HepG2 (cell line): ENCODE data around the gene JMJD7. TPM values are rescaled to one million over a fixed set of nuclear protein-coding genes. Genes with fewer than 3 reads are reported as not detected.

Experiments used
- ATAC-seq: fragments of 200-7000 bp; cut with Tn5 transposase; 3 replicates; pipeline ENCODE4 v1.9.1; 2020; ENCODE audit warnings: mild to moderate bottlenecking, moderate library complexity
- BruUV-seq: library from RNA; stranded (reverse); fragments of 400-500 nt; replicated peaks from 2 replicates; lab custom pipeline; 2021; lab: Mats Ljungman, UMichigan
- CTCF ChIA-PET: fragments of 300-600 bp; formaldehyde crosslinking; extraction: SDS; loops from one replicate; lab custom pipeline; 2021; ENCODE audit warnings: low total read pairs, inconsistent platforms, low intra/inter-chr PET ratio; lab: Yijun Ruan, JAX
- POLR2A ChIA-PET: fragments of 350-600 bp; sonication (Branson Sonifier 250); formaldehyde crosslinking; loops from one replicate; lab custom pipeline; 2020; ENCODE audit warnings: antibody characterized with exemption, inconsistent platforms; lab: Yijun Ruan, JAX
- DNase-seq: peaks from one replicate; pipeline ENCODE4 v3.0.0-alpha.2; 2015; ENCODE audit warnings: low spot score
- FAIRE-seq: peaks from 3 replicates; lab custom pipeline; 2011; peaks lifted over from hg19 to GRCh38; lab: Jason Lieb, UNC
- H2AFZ ChIP-seq: one replicate; pipeline ENCODE4 v1.6.1; 2011; ENCODE audit warnings: low read length, inconsistent platforms
- H3K27ac ChIP-seq: fragments of 300-600 bp; 3 replicates; pipeline ENCODE4 v1.8.0; 2011; ENCODE audit warnings: mixed run types, mild to moderate bottlenecking, mixed read lengths, low read length, inconsistent platforms; ENCODE audit not compliant: insufficient read depth; ENCODE audit errors: extremely low read length
- H3K27me3 ChIP-seq, 2 experiments: fragments of 200-600 bp in 1 of 2; 2 replicates in 1 of 2; 3 replicates in 1 of 2; pipeline versions ENCODE4 v1.6.0 to v1.8.0; 2011; ENCODE audit warnings: low read length in 2 of 2, mild to moderate bottlenecking in 2 of 2, moderate library complexity in 2 of 2, inconsistent platforms in 1 of 2; ENCODE audit not compliant: insufficient read depth in 2 of 2, control insufficient read depth in 1 of 2
- H3K36me3 ChIP-seq, 2 experiments: fragments of 200-600 bp in 1 of 2; replicated peaks in 1 of 2; 2 replicates in 1 of 2; 3 replicates in 1 of 2; pipeline versions ENCODE4 v1.5.1 to v1.8.0; 2011; ENCODE audit warnings: low read length in 2 of 2, inconsistent platforms in 1 of 2; ENCODE audit not compliant: insufficient read depth in 2 of 2, control insufficient read depth in 1 of 2
- H3K4me1 ChIP-seq: 2 replicates; pipeline ENCODE4 v1.5.1; 2012; ENCODE audit warnings: low read length, inconsistent platforms; ENCODE audit not compliant: insufficient read depth
- H3K4me2 ChIP-seq: 2 replicates; pipeline ENCODE4 v1.6.0; 2011; ENCODE audit warnings: low read depth, low read length, inconsistent platforms
- H3K4me3 ChIP-seq, 3 experiments: fragments of 200-600 bp in 1 of 3; sonication (generic), shearing (Covaris generic) in 1 of 3; replicated peaks in 1 of 3; 2 replicates each; pipeline ENCODE4 v1.5.1; 2011 to 2016; ENCODE audit warnings: low read length in 3 of 3, inconsistent platforms in 2 of 3, low read depth in 2 of 3, mild to moderate bottlenecking in 2 of 3, control low read depth in 1 of 3, mixed read lengths in 1 of 3; ENCODE audit not compliant: insufficient read depth in 1 of 3
- H3K79me2 ChIP-seq: one replicate; pipeline ENCODE4 v1.6.1; 2011; ENCODE audit warnings: low read length, inconsistent platforms; ENCODE audit not compliant: insufficient read depth
- H3K9ac ChIP-seq: 2 replicates; pipeline ENCODE4 v1.6.0; 2011; ENCODE audit warnings: mild to moderate bottlenecking, low read depth, low read length, inconsistent platforms; ENCODE audit not compliant: insufficient read depth
- H3K9me3 ChIP-seq: 2 replicates; pipeline ENCODE4 v1.5.1; 2012; ENCODE audit warnings: mild to moderate bottlenecking, low read length
- H4K20me1 ChIP-seq: 2 replicates; pipeline ENCODE4 v1.6.0; 2011; ENCODE audit warnings: inconsistent platforms, mild to moderate bottlenecking, low read length, moderate library complexity; ENCODE audit not compliant: insufficient read depth
- AGO1 ChIP-seq: fragments of 200-400 bp; formaldehyde crosslinking; IDR thresholded peaks from 2 replicates; pipeline ENCODE4 v1.6.1; 2017; ENCODE audit warnings: mild to moderate bottlenecking, low read depth, low read length, moderate library complexity; ENCODE audit not compliant: poor library complexity, severe bottlenecking
- CREBL2 ChIP-seq: sonication (generic); formaldehyde crosslinking; IDR thresholded peaks from 2 replicates; pipeline ENCODE4 v1.8.1; 2023; ENCODE audit warnings: missing genetic modification reagents, mild to moderate bottlenecking, borderline replicate concordance
- ELK4 ChIP-seq: sonication (generic); formaldehyde crosslinking; IDR thresholded peaks from 2 replicates; pipeline ENCODE4 v1.9.0; 2021; ENCODE audit warnings: missing genetic modification reagents, borderline replicate concordance
- GTF2F1 ChIP-seq: fragments of 150-350 bp; IDR thresholded peaks from 2 replicates; pipeline ENCODE4 v1.6.1; 2014; ENCODE audit warnings: low read length
- KAT7 ChIP-seq: IDR thresholded peaks from 2 replicates; pipeline ENCODE4 v1.6.1; 2018; ENCODE audit warnings: borderline replicate concordance, missing compliant biosample characterization
- LCORL ChIP-seq, 2 experiments: fragments of 450-650 bp in 1 of 2; sonication (generic) in 1 of 2; formaldehyde crosslinking in 1 of 2; IDR thresholded peaks; 2 replicates each; pipeline versions ENCODE4 v1.5.0 to v1.6.1; 2017 to 2020; ENCODE audit warnings: antibody characterized with exemption in 1 of 2, missing genetic modification reagents in 1 of 2
- NFYB ChIP-seq: sonication (generic); formaldehyde crosslinking; IDR thresholded peaks from 2 replicates; pipeline ENCODE4 v1.4.0; 2020; ENCODE audit warnings: missing genetic modification reagents
- NKX3-1 ChIP-seq: sonication (generic); formaldehyde crosslinking; IDR thresholded peaks from 2 replicates; pipeline ENCODE4 v1.5.0; 2020; ENCODE audit warnings: missing genetic modification reagents
- NR2F1 ChIP-seq, 2 experiments: fragments of 450-650 bp in 1 of 2; formaldehyde crosslinking in 1 of 2; IDR thresholded peaks; 2 replicates each; pipeline versions ENCODE4 v1.5.0 to v1.6.1; 2016 to 2020; ENCODE audit warnings: mild to moderate bottlenecking in 1 of 2, missing compliant biosample characterization in 1 of 2, missing genetic modification reagents in 1 of 2, moderate library complexity in 1 of 2
- SETDB1 ChIP-seq: sonication (generic); formaldehyde crosslinking; IDR thresholded peaks from 2 replicates; pipeline ENCODE4 v1.5.1; 2020; ENCODE audit warnings: missing genetic modification reagents, mild to moderate bottlenecking, borderline replicate concordance
- SP2 ChIP-seq: sonication (generic); formaldehyde crosslinking; IDR thresholded peaks from 2 replicates; pipeline ENCODE4 v1.5.1; 2020; ENCODE audit warnings: mild to moderate bottlenecking, missing genetic modification reagents
- TAF1 ChIP-seq: sonication (generic); formaldehyde crosslinking; IDR thresholded peaks from 2 replicates; pipeline ENCODE4 v1.4.0; 2020; ENCODE audit warnings: missing genetic modification reagents
- TRIM22 ChIP-seq: fragments of 450-650 bp; IDR thresholded peaks from 2 replicates; pipeline ENCODE4 v1.6.1; 2017
- ZBTB42 ChIP-seq: sonication (generic); formaldehyde crosslinking; IDR thresholded peaks from 2 replicates; pipeline ENCODE4 v1.5.0; 2020; ENCODE audit warnings: mild to moderate bottlenecking, missing genetic modification reagents
- ZFP90 ChIP-seq: sonication (generic); formaldehyde crosslinking; IDR thresholded peaks from 2 replicates; pipeline ENCODE4 v1.8.0; 2022; ENCODE audit warnings: missing genetic modification reagents, mild to moderate bottlenecking, inconsistent platforms, borderline replicate concordance
- ZNF234 ChIP-seq: sonication (generic); formaldehyde crosslinking; conservative IDR thresholded peaks from 2 replicates; pipeline ENCODE4 v1.5.1; 2020; ENCODE audit warnings: mild to moderate bottlenecking, missing genetic modification reagents
- ZNF446 ChIP-seq: sonication (generic); formaldehyde crosslinking; IDR thresholded peaks from 2 replicates; pipeline ENCODE4 v1.5.0; 2020; ENCODE audit warnings: mild to moderate bottlenecking, missing genetic modification reagents
- ZNF484 ChIP-seq: sonication (generic); formaldehyde crosslinking; IDR thresholded peaks from 2 replicates; pipeline ENCODE4 v1.5.1; 2020; ENCODE audit warnings: mild to moderate bottlenecking, low read depth, missing genetic modification reagents, borderline replicate concordance
- ZNF709 ChIP-seq: sonication (generic); formaldehyde crosslinking; IDR thresholded peaks from 2 replicates; pipeline ENCODE4 v1.5.0; 2020; ENCODE audit warnings: mild to moderate bottlenecking, missing genetic modification reagents
- WGBS: methylation state at CpG from one replicate; pipeline ENCODE4 v1.1.6; 2017; ENCODE audit warnings: low lambda C conversion rate; 5-methylcytosine and 5-hydroxymethylcytosine counted together
- in situ Hi-C: cut with HindIII; loops from 2 replicates; pipeline ENCODE4 v1.10.0; 2017; ENCODE audit warnings: low pct_unique_long_range_greater_than_20kb; ENCODE audit not compliant: extremely low pct_ligation_motif_present
- intact Hi-C: fragments of 100-400 bp; cut with micrococcal nuclease; formaldehyde crosslinking; loops from one replicate; pipeline ENCODE4 v1.10.0; 2022; ENCODE audit not compliant: unreplicated experiment
- polyA plus RNA-seq, 8 experiments: library from polyadenylated mRNA; depleted of rRNA in 3 of 8; stranded (reverse) in 7 of 8; unstranded in 1 of 8; fragments of >200 nt; fragmentation: Illumina TruSeq in 4 of 8; extraction: Trizol in 4 of 8; gene quantifications; 2 replicates each; pipeline versions ENCODE4 v1.2.1 to v1.2.3, GENCODE V29; 2011 to 2016; ENCODE audit warnings: low read depth in 4 of 8, missing spikeins in 1 of 8, mixed read lengths in 1 of 8; ENCODE audit not compliant: insufficient read depth in 1 of 8
- total RNA-seq, 5 experiments: library from RNA; depleted of rRNA; stranded (reverse); fragments of >200 nt; fragmentation: Illumina TruSeq; extraction: Trizol; gene quantifications; 2 replicates each; pipeline ENCODE4 v1.2.3, GENCODE V29; 2016; ENCODE audit warnings: low read depth in 1 of 5

The JMJD7 gene
- total and polyA plus RNA-seq, 2 of the 13 experiments (the other 11 are each of a cell fraction or from before 2014, with no cell fraction given): 6.4 to 7.1 TPM

- intact Hi-C loops: no loop called here
- Histone ChIP-seq H3K4me3 (no peak overlapping the region), H2AFZ (no peak overlapping the region), H4K20me1 (0 out of 2 replicates have a peak, but pooled peaks cover 3% of the 10 kb centered on the region), H3K36me3 (no peaks in the 10 kb centered on the region), H3K9me3 (no peaks in the 10 kb centered on the region), H3K27me3 (peaks cover 6 to 59% of the 10 kb centered on the region in 2 experiments; a peak in 4 of 5 replicates), H3K27ac (no peak overlapping the region), H3K9ac (no peak overlapping the region), H3K4me2 (no peak overlapping the region), H3K4me1 (peaks cover 6% of the 10 kb centered on the region; the same call in 1 of the 2 replicates), H3K79me2 (no peaks in the 10 kb centered on the region)
- DNase-seq (no peak), FAIRE-seq (no peak), ATAC-seq (no peak)
- ChIA-PET POLR2A (no interaction called here), CTCF (no interaction called here)
- no peak for TF ChIP-seq TAF1 (CRISPR knock-in tag)
- TF ChIP-seq ZNF484 (CRISPR knock-in tag): no peak
- no peak for TF ChIP-seq CREBL2
- TF ChIP-seq ZFP90 (CRISPR knock-in tag): no peak
- no peak for TF ChIP-seq LCORL (IDR thresholded peaks at IDR 0.05)
- no peak for TF ChIP-seq LCORL (CRISPR knock-in tag; IDR thresholded peaks at IDR 0.05)
- no peak for TF ChIP-seq AGO1
- no peak for TF ChIP-seq GTF2F1
- no peak for TF ChIP-seq NFYB (CRISPR knock-in tag)
- no peak for TF ChIP-seq TRIM22
- no peak for TF ChIP-seq ELK4
- TF ChIP-seq ZNF446: no peak
- no peak for TF ChIP-seq NKX3-1 (CRISPR knock-in tag)
- TF ChIP-seq ZNF709 (CRISPR knock-in tag): no peak
- no peak for TF ChIP-seq ZBTB42
- no peak for TF ChIP-seq ZNF234
- no peak for TF ChIP-seq NR2F1 (CRISPR knock-in tag; IDR thresholded peaks at IDR 0.05)
- TF ChIP-seq SETDB1 (CRISPR knock-in tag): no peak
- TF ChIP-seq SP2 (CRISPR knock-in tag): no peak
- TF ChIP-seq KAT7 (CRISPR knock-in tag): no peak
- WGBS: 43% methylated on average over 4 of the region's 14 CpGs
- BruUV-seq: no TSS peak
- in situ Hi-C loops: no loop called here
These were observed 57.9 kb downstream of the JMJD7 start for GRCh38 chr15:41885841-41886240.
